ENCODE data around the gene USH2A. TPM values are rescaled to one million over a fixed set of nuclear protein-coding genes. Genes with fewer than 3 reads are reported as not detected.
A peak's percentile ranks its signal among the peaks of the same experiment; 100 is the strongest.

The USH2A gene
- 0.11 and 0.14 TPM in 2 replicates for total RNA-seq
- long read RNA-seq, partial matches to known transcripts = 0 of 1 reads
- long read RNA-seq, other reads (novel, unspliced or antisense) = 1 of 1 reads

GRCh38 chr1:216422821-216423520 is at the start of gene USH2A:
USH2A (minus strand) TSS chr1:216423448; CDS start chr1:216422336, 1,112 bp downstream.
- Mint-ChIP-seq H3K9me3 (no peaks in the 10 kb centered on the region), H3K27me3 (ENCODE audit: low read depth) (no peaks in the 10 kb centered on the region), H3K4me1 (peaks cover 14% of the 10 kb centered on the region), H3K27ac (ENCODE audit: unreplicated experiment) (no peak within 1 kb of the TSS), H3K36me3 (ENCODE audit: low read depth) (no peaks in the 10 kb centered on the region), H3K4me3 (no peak within 1 kb of the TSS)
- TF ChIP-seq CTCF (conservative IDR thresholded peaks at IDR 0.05) = no peak
- peak; percentile 6 for DNase-seq (ENCODE audit: low read depth, low spot score)

- H3K27ac Mint-ChIP-seq (ENCODE audit: unreplicated experiment) = no peak overlapping the region
- H3K4me3 Mint-ChIP-seq = no peak overlapping the region
- no peaks in the 10 kb centered on the region for H3K4me1 Mint-ChIP-seq
These were observed 43.0 kb upstream of the USH2A start for GRCh38 chr1:216466162-216466801.

GRCh38 chr1:216464489-216464888 is 41.2 kb upstream of the USH2A start:
- H3K36me3 Mint-ChIP-seq (ENCODE audit: low read depth) = no peaks in the 10 kb centered on the region
- no peak overlapping the region for H3K4me3 Mint-ChIP-seq
- no peak overlapping the region for H3K27ac Mint-ChIP-seq (ENCODE audit: unreplicated experiment)
- DNase-seq (ENCODE audit: low read depth, low spot score) = no peak
- no peaks in the 10 kb centered on the region for H3K9me3 Mint-ChIP-seq
- TF ChIP-seq CTCF (conservative IDR thresholded peaks at IDR 0.05) = no peak
- H3K4me1 Mint-ChIP-seq = no peaks in the 10 kb centered on the region
- H3K27me3 Mint-ChIP-seq (ENCODE audit: low read depth) = no peaks in the 10 kb centered on the region

More at GRCh38 chr1:216466162-216466801, 43.0 kb upstream of the USH2A start:
- no peaks in the 10 kb centered on the region for H3K36me3 Mint-ChIP-seq (ENCODE audit: low read depth)
- TF ChIP-seq CTCF (conservative IDR thresholded peaks at IDR 0.05) = no peak
- H3K9me3 Mint-ChIP-seq = no peaks in the 10 kb centered on the region
- H3K27me3 Mint-ChIP-seq (ENCODE audit: low read depth) = no peaks in the 10 kb centered on the region
- DNase-seq (ENCODE audit: low read depth, low spot score) = no peak

GRCh38 chr1:216462066-216462775 is 39.0 kb upstream of the USH2A start:
- H3K4me1 Mint-ChIP-seq = no peaks in the 10 kb centered on the region
- TF ChIP-seq CTCF (conservative IDR thresholded peaks at IDR 0.05) = no peak
- H3K4me3 Mint-ChIP-seq = no peak overlapping the region
- no peaks in the 10 kb centered on the region for H3K36me3 Mint-ChIP-seq (ENCODE audit: low read depth)
- DNase-seq (ENCODE audit: low read depth, low spot score) = no peak
- no peaks in the 10 kb centered on the region for H3K9me3 Mint-ChIP-seq
- no peak overlapping the region for H3K27ac Mint-ChIP-seq (ENCODE audit: unreplicated experiment)
- no peaks in the 10 kb centered on the region for H3K27me3 Mint-ChIP-seq (ENCODE audit: low read depth)

- H3K27ac Mint-ChIP-seq (ENCODE audit: unreplicated experiment) = no peak overlapping the region
- H3K27me3 Mint-ChIP-seq (ENCODE audit: low read depth) = no peaks in the 10 kb centered on the region
- H3K4me1 Mint-ChIP-seq = no peaks in the 10 kb centered on the region
- no peak overlapping the region for H3K4me3 Mint-ChIP-seq
- no peak for TF ChIP-seq CTCF (conservative IDR thresholded peaks at IDR 0.05)
- no peak for DNase-seq (ENCODE audit: low read depth, low spot score)
- H3K36me3 Mint-ChIP-seq (ENCODE audit: low read depth) = no peaks in the 10 kb centered on the region
- H3K9me3 Mint-ChIP-seq = no peaks in the 10 kb centered on the region
These were observed 38.2 kb upstream of the USH2A start for GRCh38 chr1:216461466-216461865.

Data from neural crest cell (in vitro differentiated cells).